ENCODE results near the gene AP4B1. TPM values are rescaled to one million over a fixed set of nuclear protein-coding genes. Genes with fewer than 3 reads are reported as not detected.

Gene AP4B1
- total RNA-seq, 1 donor from 2014 or later: 10.0 TPM

DNA sequence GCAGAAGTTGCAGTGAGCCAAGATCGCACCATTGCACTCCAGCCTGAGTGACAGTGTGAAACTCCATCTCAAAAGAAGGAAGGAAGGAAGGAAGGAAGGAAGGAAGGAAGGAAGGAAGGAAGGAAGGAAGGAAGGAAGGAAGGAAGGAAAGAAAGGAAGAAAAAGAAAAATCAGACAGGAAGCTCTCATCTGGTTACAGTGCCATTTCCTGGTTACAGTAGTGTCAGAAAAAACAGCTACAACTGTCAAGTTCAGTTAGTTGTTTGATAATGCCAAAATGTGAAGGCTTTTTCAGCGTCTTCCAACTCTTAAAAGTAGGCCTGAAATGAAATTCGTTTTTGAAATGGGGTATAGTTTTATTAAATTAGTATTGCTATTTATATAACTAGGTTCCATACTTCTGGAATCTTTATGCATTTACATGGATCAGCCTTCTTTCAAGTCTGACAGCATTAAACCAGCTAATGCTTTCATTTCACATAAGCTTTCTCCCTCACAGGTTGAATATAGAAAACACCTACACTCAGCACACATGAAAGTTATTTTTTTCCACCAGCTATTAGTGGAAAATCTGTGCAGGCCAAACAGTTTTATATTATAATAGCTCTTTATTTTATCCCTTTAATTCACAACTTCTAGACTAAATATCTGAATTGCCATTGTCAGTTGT lies 54.3 kb downstream of the AP4B1 start:
- Histone ChIP-seq H3K36me3 (ENCODE audit: control insufficient read depth, insufficient read depth, low read length) (no peaks in the 10 kb centered on the region), H3K4me3 (ENCODE audit: low read depth, low read length) (no peak overlapping the region), H3K27me3 (ENCODE audit: control insufficient read depth, insufficient read depth, low read length) (no peaks in the 10 kb centered on the region)
- FAIRE-seq (no peak), DNase-seq (ENCODE audit: low read depth) (no peak)
- TF ChIP-seq, protein P1, sequence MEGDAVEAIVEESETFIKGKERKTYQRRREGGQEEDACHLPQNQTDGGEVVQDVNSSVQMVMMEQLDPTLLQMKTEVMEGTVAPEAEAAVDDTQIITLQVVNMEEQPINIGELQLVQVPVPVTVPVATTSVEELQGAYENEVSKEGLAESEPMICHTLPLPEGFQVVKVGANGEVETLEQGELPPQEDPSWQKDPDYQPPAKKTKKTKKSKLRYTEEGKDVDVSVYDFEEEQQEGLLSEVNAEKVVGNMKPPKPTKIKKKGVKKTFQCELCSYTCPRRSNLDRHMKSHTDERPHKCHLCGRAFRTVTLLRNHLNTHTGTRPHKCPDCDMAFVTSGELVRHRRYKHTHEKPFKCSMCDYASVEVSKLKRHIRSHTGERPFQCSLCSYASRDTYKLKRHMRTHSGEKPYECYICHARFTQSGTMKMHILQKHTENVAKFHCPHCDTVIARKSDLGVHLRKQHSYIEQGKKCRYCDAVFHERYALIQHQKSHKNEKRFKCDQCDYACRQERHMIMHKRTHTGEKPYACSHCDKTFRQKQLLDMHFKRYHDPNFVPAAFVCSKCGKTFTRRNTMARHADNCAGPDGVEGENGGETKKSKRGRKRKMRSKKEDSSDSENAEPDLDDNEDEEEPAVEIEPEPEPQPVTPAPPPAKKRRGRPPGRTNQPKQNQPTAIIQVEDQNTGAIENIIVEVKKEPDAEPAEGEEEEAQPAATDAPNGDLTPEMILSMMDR (IDR thresholded peaks at IDR 0.05; ENCODE audit: insufficient read depth, low read length, severe bottlenecking): no peak

DNA sequence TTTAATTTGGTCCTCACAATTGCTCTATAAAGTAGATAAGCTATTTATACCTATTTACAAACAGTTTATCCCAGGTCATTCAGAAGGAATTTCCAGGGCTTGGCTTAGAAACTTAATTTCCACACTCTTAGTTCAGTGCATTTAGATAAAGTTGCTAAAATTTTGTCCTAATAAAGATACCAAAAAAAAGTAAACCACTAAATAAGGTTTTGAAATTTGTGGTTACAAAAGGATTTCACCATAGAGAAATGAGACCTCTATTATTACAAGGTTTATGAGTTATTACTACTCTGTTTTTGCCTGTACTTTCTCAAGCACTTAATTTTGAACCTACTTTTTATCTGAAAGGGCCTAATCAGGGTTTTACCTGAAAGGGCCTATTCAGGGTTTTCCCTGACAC lies 55.5 kb downstream of the AP4B1 start:
- FAIRE-seq: no peak
- Histone ChIP-seq H3K36me3 (ENCODE audit: control insufficient read depth, insufficient read depth, low read length) (no peaks in the 10 kb centered on the region), H3K27me3 (ENCODE audit: control insufficient read depth, insufficient read depth, low read length) (no peaks in the 10 kb centered on the region), H3K4me3 (ENCODE audit: low read depth, low read length) (no peak overlapping the region)
- DNase-seq (ENCODE audit: low read depth): no peak
- TF ChIP-seq, protein P1 (IDR thresholded peaks at IDR 0.05; ENCODE audit: insufficient read depth, low read length, severe bottlenecking): no peak

- no peak for FAIRE-seq
- H3K36me3 ChIP-seq (ENCODE audit: control insufficient read depth, insufficient read depth, low read length): no peaks in the 10 kb centered on the region
- TF ChIP-seq, protein P1 (IDR thresholded peaks at IDR 0.05; ENCODE audit: insufficient read depth, low read length, severe bottlenecking): no peak
- no peaks in the 10 kb centered on the region for H3K27me3 ChIP-seq (ENCODE audit: control insufficient read depth, insufficient read depth, low read length)
- DNase-seq (ENCODE audit: low read depth): no peak
- H3K4me3 ChIP-seq (ENCODE audit: low read depth, low read length): no peak overlapping the region
Observed at GRCh38 chr1:113846391-113847035, 58.1 kb downstream of the AP4B1 start.

Other genes with a start within 250 kb of the AP4B1 start
- 5.5 and 7.4 TPM in 2 replicates for gene PHTF1, start 145.3 kb downstream of the AP4B1 start, total RNA-seq
- gene RSBN1, start 92.3 kb downstream of the AP4B1 start, total RNA-seq: 7.9 and 12.9 TPM in 2 replicates
- gene PTPN22, start 33.1 kb downstream of the AP4B1 start, total RNA-seq: under 0.01 and 0.26 TPM in 2 replicates
- under 0.01 and 1.0 TPM in 2 replicates for gene BCL2L15, start 17.2 kb downstream of the AP4B1 start, total RNA-seq
- 0.79 and 1.0 TPM in 2 replicates for gene DCLRE1B, start 527 bp upstream of the AP4B1 start, total RNA-seq
- gene HIPK1, start 24.5 kb upstream of the AP4B1 start, total RNA-seq: 18.7 and 24.2 TPM in 2 replicates
- gene OLFML3, start 74.7 kb upstream of the AP4B1 start, total RNA-seq: 0.13 and 1.6 TPM in 2 replicates
- gene SYT6, start 249.1 kb upstream of the AP4B1 start, total RNA-seq: not detected in 2 replicates